Endothelial cell of umbilical vein (primary cell): Measurements from ENCODE around the gene CCDC57. TPM values are rescaled to one million over a fixed set of nuclear protein-coding genes. Genes with fewer than 3 reads are reported as not detected.

ENCODE experiments used
- BruUV-seq: library from RNA; stranded (reverse); fragments of 400-500 nt; replicated peaks from 2 replicates; lab custom pipeline; 2021; lab: Mats Ljungman, UMichigan
- CTCF ChIA-PET: fragments of 300-600, 350-600 bp; sonication (Branson Sonifier 250); formaldehyde crosslinking; loops from one replicate; lab custom pipeline; 2021; ENCODE audit warnings: antibody characterized with exemption, inconsistent platforms; lab: Charles Lee
- POLR2A ChIA-PET: fragments of 300-600, 350-600 bp; sonication (Branson Sonifier 250); formaldehyde crosslinking; loops from one replicate; lab custom pipeline; 2021; ENCODE audit warnings: antibody characterized with exemption, inconsistent platforms; lab: Charles Lee
- DNase-seq: peaks from one replicate; pipeline ENCODE4 v3.0.0-alpha.2; 2011; ENCODE audit warnings: low read depth, low spot score
- FAIRE-seq: peaks from 2 replicates; lab custom pipeline; 2011; peaks lifted over from hg19 to GRCh38; lab: Jason Lieb, UNC
- H2AFZ ChIP-seq: 2 replicates; pipeline ENCODE4 v1.6.0; 2012; ENCODE audit warnings: low read depth, low read length, control low read depth, inconsistent platforms
- H3K27ac ChIP-seq: 2 replicates; pipeline ENCODE4 v1.5.1; 2011; ENCODE audit warnings: low read depth, mild to moderate bottlenecking, control low read depth, low read length, moderate library complexity; ENCODE audit not compliant: insufficient read depth
- H3K27me3 ChIP-seq, 2 experiments: 2 replicates each; pipeline versions ENCODE4 v1.6.0 to v1.6.1; 2011; ENCODE audit warnings: low read length in 2 of 2, mixed read lengths in 1 of 2; ENCODE audit not compliant: control insufficient read depth in 2 of 2, insufficient read depth in 2 of 2
- H3K36me3 ChIP-seq, 2 experiments: 2 replicates in 1 of 2; 3 replicates in 1 of 2; pipeline ENCODE4 v1.5.1; 2011; ENCODE audit warnings: low read length in 2 of 2, mild to moderate bottlenecking in 1 of 2, moderate library complexity in 1 of 2; ENCODE audit not compliant: control insufficient read depth in 2 of 2, insufficient read depth in 2 of 2; ENCODE audit errors: extremely low read depth in 1 of 2
- H3K4me1 ChIP-seq: 3 replicates; pipeline ENCODE4 v1.5.1; 2011; ENCODE audit warnings: mild to moderate bottlenecking, low read length; ENCODE audit not compliant: control insufficient read depth, insufficient read depth; ENCODE audit errors: extremely low read depth
- H3K4me2 ChIP-seq: 2 replicates; pipeline ENCODE4 v1.6.1; 2011; ENCODE audit warnings: low read length, control low read depth, mixed read lengths; ENCODE audit not compliant: insufficient read depth
- H3K4me3 ChIP-seq, 3 experiments: fragments of 200-600 bp in 1 of 3; sonication (generic), shearing (Covaris generic) in 1 of 3; replicated peaks in 1 of 3; 2 replicates each; pipeline ENCODE4 v1.5.1; 2011 to 2016; ENCODE audit warnings: control low read depth in 3 of 3, low read length in 3 of 3, mild to moderate bottlenecking in 2 of 3, inconsistent platforms in 1 of 3, low read depth in 1 of 3, moderate library complexity in 1 of 3; ENCODE audit not compliant: insufficient read depth in 1 of 3
- H3K79me2 ChIP-seq: 2 replicates; pipeline ENCODE4 v1.6.0; 2012; ENCODE audit warnings: low read length, inconsistent platforms; ENCODE audit not compliant: control insufficient read depth, insufficient read depth
- H3K9ac ChIP-seq: replicated peaks from 2 replicates; pipeline ENCODE3; 2011; ENCODE audit warnings: low read length, control low read depth; ENCODE audit not compliant: insufficient read depth; ENCODE audit errors: extremely low read depth
- H3K9me1 ChIP-seq: replicated peaks from 3 replicates; pipeline ENCODE4 v1.6.0; 2011; ENCODE audit warnings: mild to moderate bottlenecking, low read length; ENCODE audit not compliant: control insufficient read depth, insufficient read depth; ENCODE audit errors: extremely low read depth
- H3K9me3 ChIP-seq: replicated peaks from 2 replicates; pipeline ENCODE4 v1.5.1; 2012; ENCODE audit warnings: low read length, inconsistent platforms; ENCODE audit not compliant: control insufficient read depth, insufficient read depth
- H4K20me1 ChIP-seq: replicated peaks from 2 replicates; pipeline ENCODE3; 2011; ENCODE audit warnings: mild to moderate bottlenecking, low read length; ENCODE audit not compliant: control insufficient read depth, insufficient read depth; ENCODE audit errors: extremely low read depth
- CTCF ChIP-seq, 2 donors: IDR thresholded peaks; 1 replicate in 1 of 2; 2 replicates in 1 of 2; pipeline ENCODE4 v1.5.1; 2011; ENCODE audit warnings: low read length in 2 of 2, mild to moderate bottlenecking in 2 of 2, moderate library complexity in 2 of 2, control low read depth in 1 of 2, inconsistent platforms in 1 of 2, low read depth in 1 of 2; ENCODE audit not compliant: insufficient read depth in 1 of 2; ENCODE audit errors: extremely low read depth in 1 of 2
- EZH2 ChIP-seq: IDR thresholded peaks from 2 replicates; pipeline ENCODE4 v1.6.1; 2012; ENCODE audit warnings: borderline replicate concordance, low read depth, mild to moderate bottlenecking, moderate library complexity, low read length, inconsistent platforms; ENCODE audit not compliant: severe bottlenecking
- FOS ChIP-seq: IDR thresholded peaks from 2 replicates; pipeline ENCODE4 v1.6.1; 2011; ENCODE audit warnings: mild to moderate bottlenecking, low read length, moderate library complexity, borderline replicate concordance; ENCODE audit not compliant: insufficient read depth
- GATA2 ChIP-seq: IDR thresholded peaks from 2 replicates; pipeline ENCODE4 v1.7.0; 2011; ENCODE audit warnings: low read depth, mild to moderate bottlenecking, moderate library complexity, mixed read lengths, low read length; ENCODE audit not compliant: insufficient read length, insufficient read depth
- JUN ChIP-seq: IDR thresholded peaks from 2 replicates; pipeline ENCODE4 v1.6.1; 2011; ENCODE audit warnings: borderline replicate concordance, low read depth; ENCODE audit not compliant: insufficient read length, insufficient read depth
- MAX ChIP-seq: IDR thresholded peaks from 2 replicates; pipeline ENCODE4 v1.6.1; 2011; ENCODE audit not compliant: insufficient read depth, insufficient read length
- MYC ChIP-seq: IDR thresholded peaks from one replicate; pipeline ENCODE4 v1.6.1; 2011; ENCODE audit warnings: mild to moderate bottlenecking, low read depth, low read length
- POLR2A ChIP-seq: IDR thresholded peaks from 2 replicates; pipeline ENCODE4 v1.6.1; 2012; ENCODE audit warnings: low read depth, mild to moderate bottlenecking, control low read depth, low read length
- POLR2AphosphoS5 ChIP-seq: IDR thresholded peaks from 2 replicates; pipeline ENCODE4 v1.6.1; 2012; ENCODE audit warnings: low read depth, mild to moderate bottlenecking, control low read depth, low read length, moderate library complexity; ENCODE audit not compliant: insufficient read depth
- dilution Hi-C: fragments of 300-500 bp; cut with MboI; formaldehyde crosslinking; loops from one replicate; pipeline ENCODE4 v1.15.0; 2019; ENCODE audit warnings: low sequenced_read_pairs; ENCODE audit not compliant: extremely low pct_ligation_motif_present
- intact Hi-C: fragments of 100-400 bp; cut with micrococcal nuclease; formaldehyde crosslinking; loops from one replicate; pipeline ENCODE4 v1.10.0; 2022
- polyA plus RNA-seq, 4 experiments: library from polyadenylated mRNA; depleted of rRNA in 3 of 4; stranded (reverse) in 3 of 4; unstranded in 1 of 4; fragments of >200 nt; gene quantifications; 2 replicates each; pipeline versions ENCODE4 v1.2.1 to v1.2.3, GENCODE V29; 2011 to 2012; ENCODE audit warnings: missing spikeins in 1 of 4
- total RNA-seq: library from RNA; stranded (reverse); gene quantifications from 2 replicates; pipeline ENCODE4 v1.2.3, GENCODE V29; 2021

Gene CCDC57
- total and polyA plus RNA-seq, 2 donors (not counting 3 experiments of a cell fraction or from before 2014, with no cell fraction given): 18.6 to 31.6 TPM

- H3K4me3 ChIP-seq: no peak overlapping the region
- no peaks in the 10 kb centered on the region for H4K20me1 ChIP-seq
- no peak overlapping the region for H2AFZ ChIP-seq
- H3K9me1 ChIP-seq: no peaks in the 10 kb centered on the region
- H3K9ac ChIP-seq: no peak overlapping the region
- no peak overlapping the region for H3K27ac ChIP-seq
- BruUV-seq: no TSS peak
- no peaks in the 10 kb centered on the region for H3K4me1 ChIP-seq
- CTCF ChIA-PET: interaction anchor here (2.2 to 8.3 kb wide), 3 partner anchors 51 to 197 kb away, joined by 12 to 127 read pairs (median 17); partner anchors contain the start of gene RAC3
- dilution Hi-C loops: no loop called here
- H3K27me3 ChIP-seq: no peaks in the 10 kb centered on the region
- H3K79me2 ChIP-seq: no peaks in the 10 kb centered on the region
- intact Hi-C loops: no loop called here
- peaks cover 0 to 3% of the 10 kb centered on the region in 2 experiments for H3K36me3 ChIP-seq
- no peak overlapping the region for H3K4me2 ChIP-seq
- TF ChIP-seq MAX (no peak), JUN (no peak), GATA2 (no peak), FOS (no peak), EZH2 (no peak), CTCF (IDR thresholded peaks at IDR 0.05; ENCODE audit: extremely low read depth in 1 of 2, insufficient read depth in 1 of 2, low read depth in 1 of 2, low read length in 2 of 2) (no peak), POLR2AphosphoS5 (no peak), MYC (no peak), POLR2A (no peak)
- POLR2A ChIA-PET: interaction anchor here (0.5 kb wide), 1 partner anchor 42 kb away, joined by 3 read pairs; no protein-coding TSS in a partner anchor
- no peak for DNase-seq
- no peak for FAIRE-seq
- H3K9me3 ChIP-seq: no peaks in the 10 kb centered on the region
Measured at GRCh38 chr17:82156284-82156925, 56.2 kb downstream of the CCDC57 start.
